ENCODE measurements around the gene CAMTA1.

CAMTA1 gene

DNA sequence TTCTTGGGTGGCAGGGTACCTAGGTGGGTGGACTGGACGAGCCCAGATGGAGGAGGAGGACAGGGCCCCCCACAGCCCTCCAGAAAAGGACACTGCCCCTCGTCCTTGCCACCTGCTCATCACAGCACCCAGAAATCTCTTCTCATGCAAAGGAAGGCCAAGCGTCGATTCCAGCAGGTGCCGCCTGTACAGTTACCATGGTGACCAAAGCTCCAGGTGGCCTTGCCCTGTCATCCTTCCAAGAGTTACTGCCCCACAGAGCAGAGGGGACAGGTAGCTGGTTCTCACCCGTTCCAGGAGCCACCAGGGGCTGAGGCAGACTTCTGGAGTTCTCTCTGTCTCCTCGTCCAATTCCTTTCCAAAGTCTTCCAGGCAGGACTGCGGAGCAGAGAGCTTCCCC is 865.9 kb downstream of the CAMTA1 start:
- TF ChIP-seq, protein P1, sequence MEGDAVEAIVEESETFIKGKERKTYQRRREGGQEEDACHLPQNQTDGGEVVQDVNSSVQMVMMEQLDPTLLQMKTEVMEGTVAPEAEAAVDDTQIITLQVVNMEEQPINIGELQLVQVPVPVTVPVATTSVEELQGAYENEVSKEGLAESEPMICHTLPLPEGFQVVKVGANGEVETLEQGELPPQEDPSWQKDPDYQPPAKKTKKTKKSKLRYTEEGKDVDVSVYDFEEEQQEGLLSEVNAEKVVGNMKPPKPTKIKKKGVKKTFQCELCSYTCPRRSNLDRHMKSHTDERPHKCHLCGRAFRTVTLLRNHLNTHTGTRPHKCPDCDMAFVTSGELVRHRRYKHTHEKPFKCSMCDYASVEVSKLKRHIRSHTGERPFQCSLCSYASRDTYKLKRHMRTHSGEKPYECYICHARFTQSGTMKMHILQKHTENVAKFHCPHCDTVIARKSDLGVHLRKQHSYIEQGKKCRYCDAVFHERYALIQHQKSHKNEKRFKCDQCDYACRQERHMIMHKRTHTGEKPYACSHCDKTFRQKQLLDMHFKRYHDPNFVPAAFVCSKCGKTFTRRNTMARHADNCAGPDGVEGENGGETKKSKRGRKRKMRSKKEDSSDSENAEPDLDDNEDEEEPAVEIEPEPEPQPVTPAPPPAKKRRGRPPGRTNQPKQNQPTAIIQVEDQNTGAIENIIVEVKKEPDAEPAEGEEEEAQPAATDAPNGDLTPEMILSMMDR (IDR thresholded peaks at IDR 0.05; ENCODE audit: insufficient read depth, low read depth, low read length, missing control alignments): no peak
- H3K4me3 ChIP-seq (ENCODE audit: low read depth, low read length): no peak overlapping the region
- DNase-seq (ENCODE audit: low read depth): no peak

DNA sequence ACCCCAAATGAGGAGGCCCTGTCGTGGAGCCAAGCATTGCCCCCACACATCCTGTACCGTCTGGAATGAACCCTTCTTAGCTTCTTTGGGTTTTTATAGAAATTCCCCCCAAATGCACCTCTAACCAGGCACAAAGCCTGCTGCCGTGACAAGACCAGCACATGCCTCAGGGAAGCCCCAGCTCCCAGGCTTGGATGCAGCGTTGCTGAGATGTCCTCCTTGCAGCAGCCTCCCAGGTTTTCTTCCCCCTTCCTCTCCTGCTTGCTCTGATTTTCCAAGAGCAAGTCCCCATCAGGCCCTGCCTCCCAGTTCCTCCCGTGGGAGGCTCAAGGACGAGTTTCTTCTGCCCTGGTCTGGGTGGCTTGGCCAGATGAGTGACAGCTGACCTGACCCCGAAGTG is 866.8 kb downstream of the CAMTA1 start:
- TF ChIP-seq, protein P1 (IDR thresholded peaks at IDR 0.05; ENCODE audit: insufficient read depth, low read depth, low read length, missing control alignments): no peak
- peak; percentile 35 for DNase-seq (ENCODE audit: low read depth)
- no peak overlapping the region for H3K4me3 ChIP-seq (ENCODE audit: low read depth, low read length)

DNA sequence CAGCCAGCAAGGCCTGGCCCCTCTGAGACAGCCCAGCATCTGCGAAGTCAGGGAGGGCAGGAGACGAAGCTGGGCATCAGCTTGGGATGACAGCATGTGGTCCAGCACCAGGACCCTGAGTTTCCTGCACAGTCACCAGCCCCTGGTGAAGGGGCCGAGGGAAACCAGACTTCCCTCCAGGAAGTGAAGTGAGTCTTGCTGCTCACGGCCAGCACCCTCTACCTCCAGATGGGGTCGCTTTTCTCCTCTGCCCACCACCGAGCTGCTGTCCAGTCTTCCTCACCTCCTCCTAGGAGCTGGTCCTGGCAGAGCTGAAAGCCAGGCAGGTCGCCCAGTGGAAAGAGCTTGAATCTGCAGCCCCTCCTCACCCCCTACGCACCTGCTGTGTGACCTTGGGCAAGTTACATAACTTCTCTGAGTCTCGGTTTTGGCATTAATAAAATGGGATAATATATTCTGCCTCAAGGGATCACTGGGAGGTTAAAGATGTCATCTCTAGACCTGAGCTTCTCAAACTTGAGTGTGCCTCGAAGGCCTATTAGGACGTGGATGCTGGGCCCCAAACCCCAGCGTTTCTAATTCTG is 867.4 kb downstream of the CAMTA1 start:
- no peak for DNase-seq (ENCODE audit: low read depth)
- TF ChIP-seq, protein P1 (IDR thresholded peaks at IDR 0.05; ENCODE audit: insufficient read depth, low read depth, low read length, missing control alignments): no peak
- no peak overlapping the region for H3K4me3 ChIP-seq (ENCODE audit: low read depth, low read length)

DNA sequence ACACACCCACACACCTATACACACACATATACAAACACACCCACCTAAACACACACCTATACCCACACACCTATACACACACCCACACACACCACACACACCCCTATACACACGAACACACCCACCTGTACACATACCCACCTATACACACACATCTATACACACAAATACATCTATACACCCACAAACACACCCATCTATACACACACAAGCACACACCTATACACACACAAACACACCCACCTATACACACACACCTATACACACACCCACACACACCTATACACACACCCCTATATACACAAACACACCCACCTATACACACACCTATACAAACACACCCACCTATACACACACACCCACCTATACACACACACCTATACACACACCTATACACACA is 869.5 kb downstream of the CAMTA1 start:
- TF ChIP-seq, protein P1 (IDR thresholded peaks at IDR 0.05; ENCODE audit: insufficient read depth, low read depth, low read length, missing control alignments): no peak
- H3K4me3 ChIP-seq (ENCODE audit: low read depth, low read length): no peak overlapping the region
- DNase-seq (ENCODE audit: low read depth): no peak

DNA sequence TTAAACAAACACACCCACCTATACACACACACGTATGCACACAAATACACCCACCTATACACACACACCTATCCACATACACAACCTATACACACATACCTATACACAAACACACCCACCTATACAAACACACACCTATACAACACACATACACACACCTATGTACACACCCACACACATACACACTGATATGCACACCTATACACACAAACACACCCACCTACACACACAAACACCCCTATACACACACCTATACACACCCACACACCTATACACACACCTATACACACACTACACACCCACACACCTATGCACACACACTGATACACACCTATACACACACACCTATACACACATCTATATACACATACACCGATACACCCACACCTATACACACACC is 870.1 kb downstream of the CAMTA1 start:
- no peak overlapping the region for H3K4me3 ChIP-seq (ENCODE audit: low read depth, low read length)
- no peak for DNase-seq (ENCODE audit: low read depth)
- TF ChIP-seq, protein P1 (IDR thresholded peaks at IDR 0.05; ENCODE audit: insufficient read depth, low read depth, low read length, missing control alignments): no peak

DNA sequence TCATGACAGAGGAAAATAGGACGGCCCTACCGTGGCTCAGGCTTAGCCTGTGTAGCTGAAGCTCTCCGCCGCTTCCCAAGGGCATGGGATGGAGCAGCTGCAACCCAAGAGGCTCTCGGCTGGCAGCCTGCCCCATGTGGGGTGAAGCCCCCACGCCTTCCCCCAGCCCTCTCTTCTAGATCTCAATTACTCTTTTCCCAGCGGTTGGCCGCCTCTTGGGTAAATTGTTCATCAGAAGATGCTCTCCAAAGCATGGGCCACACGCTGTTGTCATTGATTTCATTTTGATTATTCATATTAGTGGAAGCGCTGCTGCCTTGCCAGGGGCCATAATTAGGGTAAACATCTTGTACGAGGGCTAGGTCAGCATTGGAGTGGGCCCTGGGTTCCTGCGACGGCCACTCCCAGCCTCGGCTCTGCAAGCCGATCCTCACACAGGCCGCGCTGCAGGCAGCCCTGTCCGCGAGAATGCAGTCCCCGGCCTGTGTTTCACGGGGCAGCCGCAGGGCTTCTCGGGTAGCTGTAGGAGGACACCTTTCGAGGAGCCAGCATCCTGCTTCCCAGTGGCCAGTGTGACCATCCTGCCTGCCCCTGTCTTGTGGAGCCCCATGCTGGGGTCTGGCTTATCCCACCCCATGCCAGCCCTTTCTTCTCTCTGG is 871.4 kb downstream of the CAMTA1 start:
- DNase-seq (ENCODE audit: low read depth): no peak
- TF ChIP-seq, protein P1 (IDR thresholded peaks at IDR 0.05; ENCODE audit: insufficient read depth, low read depth, low read length, missing control alignments): no peak
- no peak overlapping the region for H3K4me3 ChIP-seq (ENCODE audit: low read depth, low read length)

Measured in GM12865 (cell line).